ENCODE results near the gene UBAP1. TPM values are rescaled to one million over a fixed set of nuclear protein-coding genes. Genes with fewer than 3 reads are reported as not detected.

The UBAP1 gene
- total and polyA plus RNA-seq, 9 of the 15 experiments (the other 6 are each of a cell fraction or from before 2014, with no cell fraction given), result 1.3 to 33.4 (median 16.5) TPM

GRCh38 chr9:34163434-34163833 lies 15.4 kb upstream of the UBAP1 start:
- ChIA-PET POLR2A (interaction anchor here (0.7 to 1.4 kb wide), 3 partner anchors 11 to 163 kb away, joined by 3 to 4 read pairs (median 4); partner anchors contain the start of gene UBAP1), CTCF (ENCODE audit: low intra/inter-chr PET ratio) (no interaction called here)
- no peaks in the 10 kb centered on the region for H3K36me3 ChIP-seq (ENCODE audit: control insufficient read depth, insufficient read depth, low read length)
- no peaks in the 10 kb centered on the region for H3K27me3 ChIP-seq (ENCODE audit: control insufficient read depth in 2 of 2, insufficient read depth in 2 of 2, low read length in 2 of 2)
- 0 out of 2 replicates have a peak overlapping the region, but pooled peaks have one; percentile 9 for H2AFZ ChIP-seq (ENCODE audit: low read depth, low read length)
- H3K9ac ChIP-seq (ENCODE audit: insufficient read depth in 1 of 2, low read depth in 2 of 2, low read length in 2 of 2), result no peak overlapping the region
- ATAC-seq (no peak), DNase-seq (ENCODE audit: extremely low read depth in 1 of 4, low spot score in 3 of 4) (peak in 1 of 4 experiments; percentile 13), FAIRE-seq (no peak)
- intact Hi-C loops (cut with micrococcal nuclease), result no loop called here
- no peaks in the 10 kb centered on the region for H3K79me2 ChIP-seq (ENCODE audit: control insufficient read depth, insufficient read depth, low read length)
- BruUV-seq (replicated peaks), result no TSS peak
- in situ Hi-C loops (cut with MboI), result loop anchor here (5.0 kb wide), 1 partner anchor 76 kb away; no protein-coding TSS in a partner anchor
- no peak overlapping the region for H3K4me2 ChIP-seq (ENCODE audit: insufficient read depth, low read length)
- H3K9me1 ChIP-seq (ENCODE audit: control insufficient read depth, insufficient read depth, low read length), result no peaks in the 10 kb centered on the region
- H3K4me3 ChIP-seq, result no peak overlapping the region
- peak; percentile 72 for TF ChIP-seq ZNF316 (IDR thresholded peaks at IDR 0.05)
- TF ChIP-seq NFE2 (IDR thresholded peaks at IDR 0.05; ENCODE audit: low read depth), result peak; percentile 65; the same call in 1 of the 2 replicates
- peak; percentile 19; the same call in 1 of the 2 replicates for TF ChIP-seq MAFK (IDR thresholded peaks at IDR 0.05; ENCODE audit: low read length)
- TF ChIP-seq MAFF (IDR thresholded peaks at IDR 0.05; ENCODE audit: low read length), result peak; percentile 40; the same call in 1 of the 2 replicates
- TF ChIP-seq MAFG (tag; conservative IDR thresholded peaks at IDR 0.05), result peak; percentile 61
- peak; percentile 64; the same call in 1 of the 2 replicates for TF ChIP-seq C11orf30 (IDR thresholded peaks at IDR 0.05; ENCODE audit: low read depth)
- TF ChIP-seq SAFB2 (IDR thresholded peaks at IDR 0.05; ENCODE audit: borderline replicate concordance, low read depth, low read length, severe bottlenecking), result no peak
- TF ChIP-seq ZSCAN32 (CRISPR knock-in tag; IDR thresholded peaks at IDR 0.05), result no peak
- no peaks in the 10 kb centered on the region for H4K20me1 ChIP-seq (replicated peaks; ENCODE audit: control insufficient read depth, insufficient read depth, low read length)
- H3K4me1 ChIP-seq (replicated peaks in 1 of 2; ENCODE audit: control insufficient read depth in 2 of 2, insufficient read depth in 2 of 2, low read length in 2 of 2), result peaks cover 0 to 15% of the 10 kb centered on the region in 2 experiments; a peak in 4 of 5 replicates
- 64% methylated on average over 2 of the region's 3 CpGs for WGBS (ENCODE audit: insufficient coverage, low coverage, missing lambda C conversion rate)
- no peaks in the 10 kb centered on the region for H3K9me3 ChIP-seq (replicated peaks; ENCODE audit: control insufficient read depth, insufficient read depth, low read depth, low read length)
- no peak overlapping the region for H3K27ac ChIP-seq (ENCODE audit: extremely low read depth, low read depth, low read length)
